Activated CD4-positive, CD25-positive, alpha-beta regulatory T cell treated with anti-CD3 and anti-CD28 coated beads, Interleukin-2, amount 50 U/mL, for 72 hours (primary cell): Measurements from ENCODE around the gene NRDE2.

Source experiments
- DNase-seq: peaks from one replicate; pipeline ENCODE4 v3.0.0; 2021

Gene NRDE2

GRCh38 chr14:90294872-90295271 is 36.9 kb downstream of the NRDE2 start:
- DNase-seq, result no peak

- no peak for DNase-seq
Observed at GRCh38 chr14:90293766-90294730, 37.7 kb downstream of the NRDE2 start.

- no peak for DNase-seq
Observed at GRCh38 chr14:90291699-90292098, 40.0 kb downstream of the NRDE2 start.

- no peak for DNase-seq
Observed at GRCh38 chr14:90290337-90291011, 41.3 kb downstream of the NRDE2 start.

GRCh38 chr14:90288651-90289355 is 42.9 kb downstream of the NRDE2 start:
- no peak for DNase-seq

GRCh38 chr14:90287791-90288190 is 44.0 kb downstream of the NRDE2 start:
- no peak for DNase-seq

GRCh38 chr14:90281756-90282155 is 50.0 kb downstream of the NRDE2 start:
- no peak for DNase-seq

- DNase-seq, result no peak
Observed at GRCh38 chr14:90281261-90281660, 50.5 kb downstream of the NRDE2 start.

- no peak for DNase-seq
Observed at GRCh38 chr14:90280096-90280495, 51.6 kb downstream of the NRDE2 start.

GRCh38 chr14:90278199-90279175 is 53.3 kb downstream of the NRDE2 start:
- DNase-seq, result no peak

GRCh38 chr14:90277581-90278198 is 54.1 kb downstream of the NRDE2 start:
- DNase-seq, result no peak

- DNase-seq, result no peak
Observed at GRCh38 chr14:90276646-90277367, 54.9 kb downstream of the NRDE2 start.

- DNase-seq, result no peak
Observed at GRCh38 chr14:90275820-90276219, 55.9 kb downstream of the NRDE2 start.

GRCh38 chr14:90275458-90275814 is 56.3 kb downstream of the NRDE2 start:
- DNase-seq, result no peak

- no peak for DNase-seq
Observed at GRCh38 chr14:90274808-90275457, 56.8 kb downstream of the NRDE2 start.

- DNase-seq, result no peak
Observed at GRCh38 chr14:90274019-90274418, 57.7 kb downstream of the NRDE2 start.

GRCh38 chr14:90273532-90273931 is 58.2 kb downstream of the NRDE2 start:
- DNase-seq, result no peak

GRCh38 chr14:90272523-90272922 is 59.2 kb downstream of the NRDE2 start:
- no peak for DNase-seq

- no peak for DNase-seq
Observed at GRCh38 chr14:90268420-90268819, 63.3 kb downstream of the NRDE2 start.

- no peak for DNase-seq
Observed at GRCh38 chr14:90266441-90267154, 65.1 kb downstream of the NRDE2 start.
